ENCODE measurements around the gene AREL1. TPM values are rescaled to one million over a fixed set of nuclear protein-coding genes. Genes with fewer than 3 reads are reported as not detected.

AREL1 gene
- total and polyA plus RNA-seq, 2 of the 8 experiments (the other 6 are each of a cell fraction or from before 2014, with no cell fraction given), result 31.4 to 49.1 TPM

- Histone ChIP-seq H3K23ac (ENCODE audit: insufficient read length) (no peak overlapping the region), H2BK120ac (replicated peaks; ENCODE audit: low read depth, low read length) (no peak overlapping the region), H2BK20ac (ENCODE audit: low read length) (no peak overlapping the region), H3K4me3 (ENCODE audit: extremely low read depth in 1 of 4, insufficient read depth in 2 of 4, low read depth in 3 of 4, low read length in 4 of 4) (no peak overlapping the region), H3K23me2 (ENCODE audit: low read depth, low read length) (no peaks in the 10 kb centered on the region; the same call in 1 of the 2 replicates), H3K27ac (ENCODE audit: low read depth, low read length) (no peak overlapping the region), H3K36me3 (ENCODE audit: control insufficient read depth in 2 of 4, insufficient read depth in 4 of 4, low read length in 3 of 4) (no peaks in the 10 kb centered on the region), H2AK5ac (ENCODE audit: low read depth, low read length) (no peak overlapping the region), H3K79me1 (ENCODE audit: low read depth, low read length) (no peaks in the 10 kb centered on the region), H3K27me3 (replicated peaks in 1 of 4; ENCODE audit: control insufficient read depth in 3 of 4, extremely low read depth in 1 of 4, insufficient read depth in 3 of 4, low read length in 3 of 4) (no peaks in the 10 kb centered on the region), H3K4ac (replicated peaks; ENCODE audit: insufficient read length, low read depth, low read length) (no peak overlapping the region), H3K56ac (replicated peaks; ENCODE audit: insufficient read length, low read depth, low read length) (no peak overlapping the region), H4K8ac (ENCODE audit: extremely low read depth, insufficient read depth, low read length) (no peak overlapping the region), H2BK15ac (ENCODE audit: low read length) (no peak overlapping the region), H3K4me1 (replicated peaks in 1 of 4; ENCODE audit: control insufficient read depth in 3 of 4, insufficient read depth in 4 of 4, low read length in 3 of 4) (peaks cover 0 to 11% (median 4%) of the 10 kb centered on the region in 4 experiments; a peak in 5 of 7 replicates), H4K91ac (replicated peaks; ENCODE audit: insufficient read length, low read length) (no peak overlapping the region), H3K4me2 (ENCODE audit: insufficient read depth in 1 of 2, low read depth in 2 of 2, low read length in 2 of 2) (no peak overlapping the region), H3K9me3 (ENCODE audit: insufficient read depth in 2 of 2, low read depth in 1 of 2, low read length in 1 of 2) (no peaks in the 10 kb centered on the region), H2BK5ac (ENCODE audit: low read depth, low read length) (no peak overlapping the region; the same call in 1 of the 2 replicates), H2AFZ (ENCODE audit: low read length) (no peak overlapping the region), H3K18ac (ENCODE audit: extremely low read depth, low read length) (no peak overlapping the region), H2BK12ac (ENCODE audit: low read depth, low read length) (no peak overlapping the region), H4K5ac (ENCODE audit: insufficient read length, low read depth, low read length) (no peak overlapping the region), H3K14ac (ENCODE audit: insufficient read length) (no peak overlapping the region), H3K79me2 (ENCODE audit: control insufficient read depth in 1 of 2, insufficient read depth in 2 of 2, low read length in 2 of 2) (no peaks in the 10 kb centered on the region), H4K20me1 (replicated peaks in 1 of 2; ENCODE audit: control insufficient read depth in 1 of 2, insufficient read depth in 2 of 2, low read length in 2 of 2) (no peaks in the 10 kb centered on the region), H3K9ac (replicated peaks in 1 of 4; ENCODE audit: extremely low read depth in 1 of 4, low read depth in 3 of 4, low read length in 3 of 4) (no peak overlapping the region)
- POLR2A ChIA-PET (ENCODE audit: partially characterized antibody), result interaction anchor here (0.7 to 5.5 kb wide), 5 partner anchors 11 to 358 kb away, joined by 3 to 26 read pairs (median 7); partner anchors contain the start of gene LTBP2
- WGBS, 2 experiments (ENCODE audit: extremely low coverage in 1 of 2, insufficient coverage in 1 of 2, insufficient read length in 1 of 2, insufficient replicate concordance in 2 of 2, low coverage in 1 of 2, low lambda C conversion rate in 2 of 2, missing lambda C conversion rate in 1 of 2), result 87% methylated on average over 4 of the region's 4 CpGs; no CpG with 5 or more reads in 1 of the 2 experiments
- CTCF ChIA-PET (ENCODE audit: partially characterized antibody), result interaction anchor here (0.7 to 3.1 kb wide), 4 partner anchors 11 to 204 kb away, joined by 3 to 16 read pairs (median 8); partner anchors contain the start of gene LTBP2
- no peak for FAIRE-seq
- DNase-seq (ENCODE audit: low read depth in 1 of 2, low spot score in 2 of 2), result no peak
- no peak for TF ChIP-seq POLR2A (IDR thresholded peaks at IDR 0.05; ENCODE audit: control extremely low read depth in 1 of 2, low read depth in 2 of 2, low read length in 2 of 2)
- TF ChIP-seq SIN3A (conservative IDR thresholded peaks at IDR 0.05 in 1 of 2, IDR thresholded peaks at IDR 0.05 in 1 of 2; ENCODE audit: low read depth in 1 of 2, low read length in 2 of 2), result no peak
- TF ChIP-seq SUZ12 (IDR thresholded peaks at IDR 0.05; ENCODE audit: low read length), result no peak
- no peak for TF ChIP-seq KDM1A (IDR thresholded peaks at IDR 0.05; ENCODE audit: borderline replicate concordance, low read length)
- no peak for TF ChIP-seq SP1 (IDR thresholded peaks at IDR 0.05; ENCODE audit: low read depth, low read length)
- no peak for TF ChIP-seq RXRA (IDR thresholded peaks at IDR 0.05; ENCODE audit: insufficient read depth, low read depth, low read length)
- TF ChIP-seq SIX5 (IDR thresholded peaks at IDR 0.05; ENCODE audit: low read depth, low read length), result no peak
- TF ChIP-seq USF2 (IDR thresholded peaks at IDR 0.05; ENCODE audit: low read length), result no peak
- no peak for TF ChIP-seq GABPA (IDR thresholded peaks at IDR 0.05; ENCODE audit: borderline replicate concordance, insufficient read depth, low read length)
- no peak for TF ChIP-seq BCL11A (IDR thresholded peaks at IDR 0.05; ENCODE audit: low read depth in 2 of 2, low read length in 2 of 2)
- TF ChIP-seq BRCA1 (IDR thresholded peaks at IDR 0.05; ENCODE audit: low read depth, low read length), result no peak
Observed at GRCh38 chr14:74652541-74652940, 60.3 kb downstream of the AREL1 start.
